ENCODE data around the gene HPX.

GRCh38 chr11:6397156-6397555 lies 43.6 kb downstream of the HPX start:
- TF ChIP-seq FOS (IDR thresholded peaks at IDR 0.05; ENCODE audit: low read depth, low read length) (no peak), POLR2A (IDR thresholded peaks at IDR 0.05; ENCODE audit: low read depth, low read length) (no peak)
